ENCODE data around the gene CBX3.

GRCh38 chr7:26156451-26157420 is 44.8 kb upstream of the CBX3 start:
- TF ChIP-seq CTCF (conservative IDR thresholded peaks at IDR 0.05; ENCODE audit: low read length), result no peak
- TF ChIP-seq EZH2phosphoT487 (IDR thresholded peaks at IDR 0.05; ENCODE audit: borderline replicate concordance, low read depth, low read length), result no peak
